ENCODE results near the gene ERC2. TPM values are rescaled to one million over a fixed set of nuclear protein-coding genes. Genes with fewer than 3 reads are reported as not detected.

The ERC2 gene
- total RNA-seq, 1 donor = 0.36 TPM

- no peaks in the 10 kb centered on the region for H3K4me1 ChIP-seq (ENCODE audit: insufficient read depth, low read length)
- H4K20me1 ChIP-seq (ENCODE audit: insufficient read depth, low read length) = no peaks in the 10 kb centered on the region
- no peaks in the 10 kb centered on the region for H3K79me2 ChIP-seq (ENCODE audit: insufficient read depth, low read length)
- H3K36me3 ChIP-seq (ENCODE audit: insufficient read depth, low read length) = no peaks in the 10 kb centered on the region
- DNase-seq (ENCODE audit: insufficient read length, low spot score, missing footprints) = no peak
- no peak overlapping the region for H2AFZ ChIP-seq (ENCODE audit: low read length)
- no peak overlapping the region for H3K4me3 ChIP-seq (ENCODE audit: insufficient read depth, low read length)
- no peak overlapping the region for H3K27ac ChIP-seq (ENCODE audit: low read depth, low read length)
- TF ChIP-seq CTCF (IDR thresholded peaks at IDR 0.05; ENCODE audit: extremely low read depth, low read depth, low read length) = no peak
- H3K9me3 ChIP-seq (ENCODE audit: low read depth, low read length) = no peaks in the 10 kb centered on the region
- no peaks in the 10 kb centered on the region for H3K27me3 ChIP-seq (ENCODE audit: insufficient read depth, low read length)
- H3K4me2 ChIP-seq (ENCODE audit: insufficient read depth, low read length) = no peak overlapping the region
Measured at GRCh38 chr3:56484122-56484521, 15.9 kb upstream of the ERC2 start.

- Histone ChIP-seq H3K79me2 (ENCODE audit: insufficient read depth, low read length) (no peaks in the 10 kb centered on the region), H3K36me3 (ENCODE audit: insufficient read depth, low read length) (no peaks in the 10 kb centered on the region), H3K4me1 (ENCODE audit: insufficient read depth, low read length) (no peaks in the 10 kb centered on the region), H3K27ac (ENCODE audit: low read depth, low read length) (no peak overlapping the region), H2AFZ (ENCODE audit: low read length) (no peak overlapping the region), H4K20me1 (ENCODE audit: insufficient read depth, low read length) (no peaks in the 10 kb centered on the region), H3K4me2 (ENCODE audit: insufficient read depth, low read length) (no peak overlapping the region), H3K9me3 (ENCODE audit: low read depth, low read length) (no peaks in the 10 kb centered on the region), H3K4me3 (ENCODE audit: insufficient read depth, low read length) (no peak overlapping the region), H3K27me3 (ENCODE audit: insufficient read depth, low read length) (no peaks in the 10 kb centered on the region)
- no peak for DNase-seq (ENCODE audit: insufficient read length, low spot score, missing footprints)
- no peak for TF ChIP-seq CTCF (IDR thresholded peaks at IDR 0.05; ENCODE audit: extremely low read depth, low read depth, low read length)
Measured at GRCh38 chr3:56477646-56478045, 9.4 kb upstream of the ERC2 start.

- H3K4me3 ChIP-seq (ENCODE audit: insufficient read depth, low read length) = no peak overlapping the region
Measured at GRCh38 chr3:56476771-56477170, 8.5 kb upstream of the ERC2 start.

GRCh38 chr3:56471771-56472170, 3.5 kb upstream of the ERC2 start:
- Histone ChIP-seq H3K4me1 (ENCODE audit: insufficient read depth, low read length) (no peaks in the 10 kb centered on the region), H3K9me3 (ENCODE audit: low read depth, low read length) (no peaks in the 10 kb centered on the region), H2AFZ (ENCODE audit: low read length) (no peak overlapping the region), H3K36me3 (ENCODE audit: insufficient read depth, low read length) (no peaks in the 10 kb centered on the region), H3K79me2 (ENCODE audit: insufficient read depth, low read length) (no peaks in the 10 kb centered on the region), H3K27ac (ENCODE audit: low read depth, low read length) (no peak overlapping the region), H3K4me3 (ENCODE audit: insufficient read depth, low read length) (no peak overlapping the region), H3K4me2 (ENCODE audit: insufficient read depth, low read length) (no peak overlapping the region), H3K27me3 (ENCODE audit: insufficient read depth, low read length) (peaks cover 13% of the 10 kb centered on the region), H4K20me1 (ENCODE audit: insufficient read depth, low read length) (no peaks in the 10 kb centered on the region)
- no peak for TF ChIP-seq CTCF (IDR thresholded peaks at IDR 0.05; ENCODE audit: extremely low read depth, low read depth, low read length)
- DNase-seq (ENCODE audit: insufficient read length, low spot score, missing footprints) = no peak

More at GRCh38 chr3:56476771-56477170, 8.5 kb upstream of the ERC2 start:
- H3K27ac ChIP-seq (ENCODE audit: low read depth, low read length) = no peak overlapping the region
- no peaks in the 10 kb centered on the region for H3K9me3 ChIP-seq (ENCODE audit: low read depth, low read length)
- H3K4me2 ChIP-seq (ENCODE audit: insufficient read depth, low read length) = no peak overlapping the region
- H3K79me2 ChIP-seq (ENCODE audit: insufficient read depth, low read length) = no peaks in the 10 kb centered on the region
- no peaks in the 10 kb centered on the region for H3K36me3 ChIP-seq (ENCODE audit: insufficient read depth, low read length)
- no peaks in the 10 kb centered on the region for H3K27me3 ChIP-seq (ENCODE audit: insufficient read depth, low read length)
- no peak for TF ChIP-seq CTCF (IDR thresholded peaks at IDR 0.05; ENCODE audit: extremely low read depth, low read depth, low read length)
- no peak for DNase-seq (ENCODE audit: insufficient read length, low spot score, missing footprints)
- no peak overlapping the region for H2AFZ ChIP-seq (ENCODE audit: low read length)
- H4K20me1 ChIP-seq (ENCODE audit: insufficient read depth, low read length) = no peaks in the 10 kb centered on the region
- H3K4me1 ChIP-seq (ENCODE audit: insufficient read depth, low read length) = no peaks in the 10 kb centered on the region

Measured in osteoblast (primary cell).